HCT116 (cell line): ENCODE results near the gene LCP1. TPM values are rescaled to one million over a fixed set of nuclear protein-coding genes. Genes with fewer than 3 reads are reported as not detected.

Experiments used
- ATAC-seq: fragments of 200-7000 bp; cut with Tn5 transposase; 2 replicates; pipeline ENCODE4 v1.9.1; 2020; ENCODE audit warnings: mild to moderate bottlenecking, moderate library complexity
- BruUV-seq: library from RNA; stranded (reverse); fragments of 400-500 nt; replicated peaks from 2 replicates; lab custom pipeline; 2021; lab: Mats Ljungman, UMichigan
- CTCF ChIA-PET: fragments of 300-600 bp; sonication (Branson Sonifier 250); formaldehyde crosslinking; loops from one replicate; lab custom pipeline; 2021; ENCODE audit warnings: antibody characterized with exemption; lab: Charles Lee
- POLR2A ChIA-PET: fragments of 300-600, 350-600 bp; sonication (Branson Sonifier 250); formaldehyde crosslinking; loops from one replicate; lab custom pipeline; 2021; ENCODE audit warnings: antibody characterized with exemption; lab: Charles Lee
- RAD21 ChIA-PET, 2 experiments: fragments of 300-600 bp; sonication (Branson Sonifier 250); formaldehyde crosslinking; loops; one replicate each; lab custom pipeline; 2023; ENCODE audit warnings: low total read pairs in 2 of 2; ENCODE audit not compliant: uncharacterized antibody in 2 of 2, unreplicated experiment in 2 of 2, low non-redundant PET in 1 of 2; lab: Charles Lee
- DNase-seq: peaks from one replicate; pipeline ENCODE4 v3.0.0-alpha.2; 2010; ENCODE audit warnings: low read depth, low spot score
- H2AFZ ChIP-seq: fragments of 200-600 bp; shearing (Covaris generic), sonication (generic); 2 replicates; pipeline ENCODE4 v1.6.1; 2017; ENCODE audit warnings: low read depth, mixed run types, mixed read lengths, antibody characterized with exemption, low read length; ENCODE audit not compliant: poor library complexity, severe bottlenecking
- H3K27ac ChIP-seq: 2 replicates; pipeline ENCODE4 v1.5.1; 2012; ENCODE audit warnings: low read depth, low read length
- H3K27me3 ChIP-seq: fragments of 200-600 bp; sonication (generic); 2 replicates; pipeline ENCODE4 v1.6.1; 2016; ENCODE audit warnings: mixed run types, low read length, mixed read lengths; ENCODE audit not compliant: insufficient read depth
- H3K36me3 ChIP-seq, 2 experiments: fragments of 200-500 bp in 1 of 2; fragments of 200-600 bp in 1 of 2; sonication (Bioruptor generic) in 1 of 2; sonication (generic) in 1 of 2; 2 replicates each; pipeline versions ENCODE4 v1.5.1 to v1.6.1; 2014 to 2016; ENCODE audit warnings: low read length in 2 of 2, inconsistent platforms in 1 of 2, mixed read lengths in 1 of 2, mixed run types in 1 of 2; ENCODE audit not compliant: insufficient read depth in 2 of 2, control insufficient read depth in 1 of 2
- H3K4me1 ChIP-seq, 2 experiments: fragments of 200-600 bp in 1 of 2; sonication (generic) in 1 of 2; 2 replicates each; pipeline versions ENCODE4 v1.5.1 to v1.6.1; 2012 to 2017; ENCODE audit warnings: low read length in 2 of 2, inconsistent platforms in 1 of 2, mild to moderate bottlenecking in 1 of 2, mixed read lengths in 1 of 2, mixed run types in 1 of 2, moderate library complexity in 1 of 2; ENCODE audit not compliant: insufficient read depth in 2 of 2, control insufficient read depth in 1 of 2
- H3K4me2 ChIP-seq: fragments of 200-600 bp; sonication (generic); 2 replicates; pipeline ENCODE4 v1.6.1; 2017; ENCODE audit warnings: mixed run types, low read length, mixed read lengths
- H3K4me3 ChIP-seq, 2 experiments: fragments of 200-600 bp in 1 of 2; sonication (generic) in 1 of 2; replicated peaks in 1 of 2; 2 replicates each; pipeline ENCODE4 v1.5.1; 2011 to 2016; ENCODE audit warnings: low read length in 2 of 2, control low read depth in 1 of 2, low read depth in 1 of 2, mild to moderate bottlenecking in 1 of 2, mixed read lengths in 1 of 2, mixed run types in 1 of 2
- H3K79me2 ChIP-seq: fragments of 200-600 bp; sonication (generic); 2 replicates; pipeline ENCODE4 v1.6.1; 2017; ENCODE audit warnings: mild to moderate bottlenecking, mixed run types, low read length, moderate library complexity, mixed read lengths; ENCODE audit not compliant: insufficient read depth
- H3K9ac ChIP-seq: fragments of 200-600 bp; sonication (generic); 2 replicates; pipeline ENCODE4 v1.6.1; 2016; ENCODE audit warnings: low read length, mixed read lengths
- H3K9me2 ChIP-seq: fragments of 200-600 bp; sonication (generic), shearing (Covaris generic); 2 replicates; pipeline ENCODE4 v1.6.1; 2017; ENCODE audit warnings: mixed run types, mild to moderate bottlenecking, moderate library complexity; ENCODE audit not compliant: insufficient read depth
- H3K9me3 ChIP-seq, 2 experiments: fragments of 200-500 bp in 1 of 2; fragments of 200-600 bp in 1 of 2; sonication (Bioruptor generic) in 1 of 2; sonication (generic) in 1 of 2; 2 replicates each; pipeline ENCODE4 v1.6.1; 2014 to 2017; ENCODE audit warnings: low read length in 2 of 2, mixed read lengths in 2 of 2, inconsistent platforms in 1 of 2, low read depth in 1 of 2, mild to moderate bottlenecking in 1 of 2, mixed run types in 1 of 2, moderate library complexity in 1 of 2; ENCODE audit not compliant: control insufficient read depth in 1 of 2, insufficient read depth in 1 of 2
- H4K20me1 ChIP-seq: fragments of 200-600 bp; sonication (generic), shearing (Covaris generic); 2 replicates; pipeline ENCODE4 v1.6.1; 2017; ENCODE audit warnings: mixed run types, mild to moderate bottlenecking, moderate library complexity; ENCODE audit not compliant: insufficient read depth
- ATF3 ChIP-seq: IDR thresholded peaks from 2 replicates; pipeline ENCODE4 v1.6.1; 2012
- CBX3 ChIP-seq: IDR thresholded peaks from 2 replicates; pipeline ENCODE4 v1.6.1; 2012; ENCODE audit warnings: low read depth
- CEBPB ChIP-seq: IDR thresholded peaks from 2 replicates; pipeline ENCODE4 v1.6.1; 2012; ENCODE audit warnings: low read depth
- CTCF ChIP-seq, 3 experiments: fragments of 200-600 bp in 1 of 3; sonication (generic) in 1 of 3; IDR thresholded peaks in 2 of 3; conservative IDR thresholded peaks in 1 of 3; 2 replicates each; pipeline ENCODE4 v1.5.1; 2012 to 2017; ENCODE audit warnings: low read depth in 2 of 3, low read length in 2 of 3, antibody characterized with exemption in 1 of 3, borderline replicate concordance in 1 of 3, control low read depth in 1 of 3, mild to moderate bottlenecking in 1 of 3, mixed read lengths in 1 of 3, mixed run types in 1 of 3, moderate library complexity in 1 of 3; ENCODE audit not compliant: insufficient read depth in 1 of 3
- EGR1 ChIP-seq: IDR thresholded peaks from 2 replicates; pipeline ENCODE4 v1.6.1; 2012; ENCODE audit warnings: low read depth
- EZH2 ChIP-seq: fragments of 200-600 bp; sonication (generic); IDR thresholded peaks from 2 replicates; pipeline ENCODE4 v1.6.1; 2017; ENCODE audit warnings: antibody characterized with exemption, mixed run types
- EZH2phosphoT487 ChIP-seq: fragments of 200-600 bp; IDR thresholded peaks from 2 replicates; pipeline ENCODE4 v1.6.1; 2018; ENCODE audit warnings: antibody characterized with exemption, borderline replicate concordance
- FOSL1 ChIP-seq: IDR thresholded peaks from 2 replicates; pipeline ENCODE4 v1.6.1; 2012; ENCODE audit warnings: low read depth
- JUND ChIP-seq: IDR thresholded peaks from 2 replicates; pipeline ENCODE4 v1.6.1; 2012
- MAX ChIP-seq: IDR thresholded peaks from 2 replicates; pipeline ENCODE4 v1.6.1; 2012
- POLR2AphosphoS5 ChIP-seq: IDR thresholded peaks from 2 replicates; pipeline ENCODE4 v1.6.1; 2011; ENCODE audit warnings: mild to moderate bottlenecking, low read depth, low read length, moderate library complexity
- RAD21 ChIP-seq: IDR thresholded peaks from 2 replicates; pipeline ENCODE4 v1.6.1; 2012; ENCODE audit warnings: low read depth, mild to moderate bottlenecking
- REST ChIP-seq: IDR thresholded peaks from 2 replicates; pipeline ENCODE4 v1.6.1; 2012; ENCODE audit warnings: low read depth
- SIN3A ChIP-seq: IDR thresholded peaks from 2 replicates; pipeline ENCODE4 v1.6.1; 2012; ENCODE audit warnings: low read depth
- SP1 ChIP-seq: IDR thresholded peaks from 2 replicates; pipeline ENCODE4 v1.6.1; 2012; ENCODE audit warnings: low read depth
- SRF ChIP-seq: IDR thresholded peaks from 2 replicates; pipeline ENCODE4 v1.6.1; 2012; ENCODE audit warnings: low read depth
- TCF7L2 ChIP-seq: IDR thresholded peaks from 2 replicates; pipeline ENCODE4 v1.7.0; 2011; ENCODE audit warnings: borderline replicate concordance, inconsistent platforms; ENCODE audit not compliant: insufficient read depth, insufficient read length; ENCODE audit errors: extremely low read depth
- ZBTB33 ChIP-seq: IDR thresholded peaks from 2 replicates; pipeline ENCODE4 v1.6.1; 2011; ENCODE audit warnings: mild to moderate bottlenecking, low read length, moderate library complexity; ENCODE audit not compliant: insufficient replicate concordance; ENCODE audit errors: extremely low read depth
- ZFX ChIP-seq: fragments of 450-650 bp; IDR thresholded peaks from 2 replicates; pipeline ENCODE4 v1.6.1; 2017
- ZNF274 ChIP-seq: fragments of 200-500 bp; sonication (Bioruptor generic); IDR thresholded peaks from 2 replicates; pipeline ENCODE4 v1.6.1; 2014; ENCODE audit warnings: mild to moderate bottlenecking, low read depth, low read length, inconsistent platforms
- intact Hi-C: fragments of 100-400 bp; cut with micrococcal nuclease; formaldehyde crosslinking; loops from 2 replicates; pipeline ENCODE4 v1.10.0; 2022
- total RNA-seq: library from RNA; stranded (reverse); gene quantifications from one replicate; pipeline ENCODE4 v1.2.1, GENCODE V29; 2021; ENCODE audit not compliant: unreplicated experiment

The LCP1 gene
- total RNA-seq, 1 experiment from 2014 or later, result 2.2 TPM

GRCh38 chr13:46168783-46169182 lies 13.2 kb downstream of the LCP1 start:
- no peaks in the 10 kb centered on the region for H3K9me2 ChIP-seq
- no peak overlapping the region for H3K4me3 ChIP-seq
- no peak overlapping the region for H3K27ac ChIP-seq
- no peak overlapping the region for H2AFZ ChIP-seq
- H3K4me2 ChIP-seq, result no peak overlapping the region
- TF ChIP-seq CTCF (IDR thresholded peaks at IDR 0.05 in 2 of 3, conservative IDR thresholded peaks at IDR 0.05 in 1 of 3; ENCODE audit: borderline replicate concordance in 1 of 3, insufficient read depth in 1 of 3, low read depth in 2 of 3, low read length in 2 of 3) (no peak), SP1 (no peak), EZH2 (no peak), ZFX (no peak), EZH2phosphoT487 (no peak), CBX3 (no peak), ATF3 (no peak), SIN3A (no peak), SRF (no peak), FOSL1 (no peak), REST (no peak), RAD21 (no peak), TCF7L2 (no peak), MAX (no peak), CEBPB (no peak), ZNF274 (no peak), ZBTB33 (no peak), POLR2AphosphoS5 (no peak), JUND (no peak), EGR1 (no peak)
- no peak for DNase-seq
- ChIA-PET CTCF (interaction anchor here (2.0 kb wide), 1 partner anchor 8 kb away, joined by 9 read pairs; no protein-coding TSS in a partner anchor), POLR2A (no interaction called here), RAD21 (no interaction called here)
- H3K9ac ChIP-seq, result no peak overlapping the region
- no peak for ATAC-seq
- no peaks in the 10 kb centered on the region for H3K79me2 ChIP-seq
- H4K20me1 ChIP-seq, result no peaks in the 10 kb centered on the region
- BruUV-seq, result no TSS peak
- intact Hi-C loops, result loop anchor here (10.0 kb wide), 1 partner anchor 116 kb away; no protein-coding TSS in a partner anchor
- H3K36me3 ChIP-seq, result no peaks in the 10 kb centered on the region
- H3K4me1 ChIP-seq, result 0 out of 4 replicates have a peak, but pooled peaks cover 0 to 3% of the 10 kb centered on the region in 2 experiments
- 0 out of 2 replicates have a peak, but pooled peaks cover 17% of the 10 kb centered on the region for H3K27me3 ChIP-seq
- H3K9me3 ChIP-seq, result no peaks in the 10 kb centered on the region
